ENCODE data around the gene CLCA2.

DNA sequence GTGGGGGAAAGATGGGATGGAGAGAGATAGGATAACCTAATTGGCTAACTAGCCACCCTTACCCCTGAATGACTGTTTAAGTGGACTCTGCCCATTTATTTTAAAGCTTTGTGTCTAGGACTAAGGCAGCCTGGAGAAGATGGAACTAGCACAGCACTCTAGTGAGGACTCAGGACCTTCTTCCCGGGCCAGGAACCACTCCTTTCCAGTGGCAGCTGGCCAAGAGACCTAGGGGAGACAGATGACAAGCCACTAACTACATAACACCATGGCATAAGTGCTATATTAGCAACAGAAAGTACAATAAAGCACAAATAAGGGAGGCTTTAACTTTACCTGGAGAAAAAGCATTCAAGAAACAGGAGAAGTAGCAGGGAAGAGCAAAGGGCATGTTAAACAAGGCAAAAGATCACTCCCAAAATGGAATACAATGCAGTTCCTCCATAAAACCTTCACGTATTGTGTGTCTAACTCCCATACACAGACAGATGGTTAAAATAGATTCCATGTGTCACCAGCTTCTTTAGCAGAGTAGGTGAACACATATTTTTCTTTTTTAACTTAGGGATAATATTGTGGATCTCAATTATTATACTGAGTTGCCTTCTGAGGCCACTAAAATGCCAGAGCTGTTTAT is 65.4 kb downstream of the CLCA2 start:
- TF ChIP-seq CTCF (conservative IDR thresholded peaks at IDR 0.05): no peak
- no peak for TF ChIP-seq EZH2 (IDR thresholded peaks at IDR 0.05; ENCODE audit: low read depth)

Data from PC-9 (cell line).